HepG2 (cell line): ENCODE data around the gene SOCS1. TPM values are rescaled to one million over a fixed set of nuclear protein-coding genes. Genes with fewer than 3 reads are reported as not detected.

Experiments
- ARID5B ChIP-seq: IDR thresholded peaks from 2 replicates; pipeline ENCODE4 v1.4.0; 2020; ENCODE audit warnings: mild to moderate bottlenecking, missing genetic modification reagents
- ATM ChIP-seq: fragments of 450-650 bp; IDR thresholded peaks from 2 replicates; pipeline ENCODE4 v1.7.1; 2017; ENCODE audit warnings: mild to moderate bottlenecking, borderline replicate concordance
- FUBP1 ChIP-seq: sonication (generic); formaldehyde crosslinking; IDR thresholded peaks from 2 replicates; pipeline ENCODE4 v1.5.1; 2020; ENCODE audit warnings: missing genetic modification reagents, mild to moderate bottlenecking, borderline replicate concordance
- GFI1 ChIP-seq: sonication (generic); formaldehyde crosslinking; IDR thresholded peaks from 2 replicates; pipeline ENCODE4 v1.5.0; 2020; ENCODE audit warnings: missing genetic modification reagents, mild to moderate bottlenecking, borderline replicate concordance
- JUND ChIP-seq: sonication (generic); formaldehyde crosslinking; IDR thresholded peaks from 2 replicates; pipeline ENCODE4 v1.8.0; 2022; ENCODE audit warnings: mild to moderate bottlenecking, missing genetic modification reagents
- MLXIP ChIP-seq: sonication (generic); formaldehyde crosslinking; IDR thresholded peaks from 2 replicates; pipeline ENCODE4 v1.9.0; 2021; ENCODE audit warnings: missing genetic modification reagents, borderline replicate concordance
- MTF1 ChIP-seq: sonication (generic); formaldehyde crosslinking; IDR thresholded peaks from 2 replicates; pipeline ENCODE4 v1.5.0; 2020; ENCODE audit warnings: missing genetic modification reagents
- MXD3 ChIP-seq: IDR thresholded peaks from 2 replicates; pipeline ENCODE4 v1.6.1; 2016; ENCODE audit warnings: mild to moderate bottlenecking, missing biosample characterization, missing genetic modification reagents
- NFRKB ChIP-seq: fragments of 450-650 bp; IDR thresholded peaks from 2 replicates; pipeline ENCODE4 v1.6.1; 2017
- RXRA ChIP-seq: sonication (generic); formaldehyde crosslinking; IDR thresholded peaks from 2 replicates; pipeline ENCODE4 v1.5.1; 2020; ENCODE audit warnings: missing genetic modification reagents
- TCF12 ChIP-seq, 2 experiments: fragments of 450-650 bp in 1 of 2; sonication (generic) in 1 of 2; formaldehyde crosslinking in 1 of 2; IDR thresholded peaks; 2 replicates each; pipeline versions ENCODE4 v1.6.1 to v1.8.0; 2017 to 2022; ENCODE audit warnings: antibody characterized with exemption in 1 of 2, mild to moderate bottlenecking in 1 of 2, missing genetic modification reagents in 1 of 2, moderate library complexity in 1 of 2
- ZBTB21 ChIP-seq: sonication (generic); formaldehyde crosslinking; IDR thresholded peaks from 2 replicates; pipeline ENCODE4 v1.4.0; 2020; ENCODE audit warnings: missing genetic modification reagents
- ZBTB37 ChIP-seq: sonication (generic); formaldehyde crosslinking; IDR thresholded peaks from 2 replicates; pipeline ENCODE4 v1.4.0; 2020; ENCODE audit warnings: mild to moderate bottlenecking, missing genetic modification reagents
- ZNF251 ChIP-seq: sonication (generic); formaldehyde crosslinking; IDR thresholded peaks from 2 replicates; pipeline ENCODE4 v1.9.0; 2021; ENCODE audit warnings: mild to moderate bottlenecking, missing genetic modification reagents
- ZNF326 ChIP-seq: sonication (generic); formaldehyde crosslinking; IDR thresholded peaks from 2 replicates; pipeline ENCODE4 v1.4.0; 2020; ENCODE audit warnings: missing genetic modification reagents, borderline replicate concordance
- ZNF746 ChIP-seq: sonication (generic); formaldehyde crosslinking; IDR thresholded peaks from 2 replicates; pipeline ENCODE4 v1.8.0; 2022; ENCODE audit warnings: mild to moderate bottlenecking, missing genetic modification reagents
- ZNF773 ChIP-seq: sonication (generic); formaldehyde crosslinking; IDR thresholded peaks from 2 replicates; pipeline ENCODE4 v1.4.0; 2020; ENCODE audit warnings: missing genetic modification reagents, borderline replicate concordance
- ZNF776 ChIP-seq: sonication (generic); formaldehyde crosslinking; IDR thresholded peaks from 2 replicates; pipeline ENCODE4 v1.4.0; 2020; ENCODE audit warnings: mild to moderate bottlenecking, missing genetic modification reagents
- ZNF879 ChIP-seq: sonication (generic); formaldehyde crosslinking; IDR thresholded peaks from 2 replicates; pipeline ENCODE4 v1.8.1; 2023; ENCODE audit warnings: missing genetic modification reagents
- ZSCAN31 ChIP-seq: sonication (generic); formaldehyde crosslinking; IDR thresholded peaks from 2 replicates; pipeline ENCODE4 v1.5.0; 2020; ENCODE audit warnings: low read depth, mild to moderate bottlenecking, missing genetic modification reagents
- polyA plus RNA-seq, 8 experiments: library from polyadenylated mRNA; depleted of rRNA in 3 of 8; stranded (reverse) in 7 of 8; unstranded in 1 of 8; fragments of >200 nt; fragmentation: Illumina TruSeq in 4 of 8; extraction: Trizol in 4 of 8; gene quantifications; 2 replicates each; pipeline versions ENCODE4 v1.2.1 to v1.2.3, GENCODE V29; 2011 to 2016; ENCODE audit warnings: low read depth in 4 of 8, missing spikeins in 1 of 8, mixed read lengths in 1 of 8; ENCODE audit not compliant: insufficient read depth in 1 of 8
- total RNA-seq, 5 experiments: library from RNA; depleted of rRNA; stranded (reverse); fragments of >200 nt; fragmentation: Illumina TruSeq; extraction: Trizol; gene quantifications; 2 replicates each; pipeline ENCODE4 v1.2.3, GENCODE V29; 2016; ENCODE audit warnings: low read depth in 1 of 5

SOCS1 gene
- total and polyA plus RNA-seq, 2 of the 13 experiments (the other 11 are each of a cell fraction or from before 2014, with no cell fraction given), result 5.3 to 6.3 TPM

GRCh38 chr16:11273721-11274324 lies 17.8 kb upstream of the SOCS1 start (continued):
- TF ChIP-seq ZNF746, result no peak
- no peak for TF ChIP-seq ZNF773
- no peak for TF ChIP-seq ZNF326 (CRISPR knock-in tag)
- no peak for TF ChIP-seq ZBTB37 (CRISPR knock-in tag)
- no peak for TF ChIP-seq JUND
- no peak for TF ChIP-seq ZNF776 (CRISPR knock-in tag)
- TF ChIP-seq TCF12 (IDR thresholded peaks at IDR 0.05), result no peak
- no peak for TF ChIP-seq TCF12 (CRISPR knock-in tag; IDR thresholded peaks at IDR 0.05)
- TF ChIP-seq FUBP1 (CRISPR knock-in tag), result no peak
- TF ChIP-seq ZBTB21 (CRISPR knock-in tag), result no peak
- no peak for TF ChIP-seq MXD3 (CRISPR knock-in tag)
- TF ChIP-seq ZNF879, result no peak
- 0 out of 2 replicates have a peak, but pooled peaks have one; percentile 8 for TF ChIP-seq RXRA (CRISPR knock-in tag)
- 0 out of 2 replicates have a peak, but pooled peaks have one; percentile 32 for TF ChIP-seq ZSCAN31 (CRISPR knock-in tag)
- TF ChIP-seq MTF1 (CRISPR knock-in tag), result no peak
- peak; percentile 49; the same call in 1 of the 2 replicates for TF ChIP-seq ARID5B (CRISPR knock-in tag)
- no peak for TF ChIP-seq MLXIP
- TF ChIP-seq GFI1, result no peak
- TF ChIP-seq NFRKB, result peak; percentile 17; the same call in 1 of the 2 replicates
- TF ChIP-seq ATM, result no peak
- TF ChIP-seq ZNF251 (CRISPR knock-in tag), result no peak
